Stimulated activated effector memory CD8-positive, alpha-beta T cell treated with anti-CD3 and anti-CD28 coated beads, Interleukin-12 subunit alpha, Interleukin-12 subunit beta, amount 100 ng/mL, for 72 hours (primary cell): Measurements from ENCODE around the gene ARHGAP6.

Experiments used
- ATAC-seq: fragments of 150-1000 bp; cut with Tn5 transposase; 2 replicates; pipeline ENCODE4 v1.10.0; 2021
- DNase-seq, 2 donors: peaks; one replicate each; pipeline ENCODE4 v3.0.0; 2021 to 2022; ENCODE audit warnings: low spot score in 2 of 2
- H3K27ac Mint-ChIP-seq: one replicate; pipeline ENCODE4 v1.8.0; 2022; ENCODE audit warnings: mild to moderate bottlenecking, mixed read lengths
- H3K36me3 Mint-ChIP-seq: one replicate; pipeline ENCODE4 v1.8.0; 2022; ENCODE audit warnings: mild to moderate bottlenecking, mixed read lengths
- H3K4me1 Mint-ChIP-seq: one replicate; pipeline ENCODE4 v1.8.0; 2022; ENCODE audit warnings: mixed read lengths
- H3K4me3 Mint-ChIP-seq: one replicate; pipeline ENCODE4 v1.8.0; 2022; ENCODE audit warnings: mild to moderate bottlenecking, mixed read lengths
- H3K9me3 Mint-ChIP-seq: one replicate; pipeline ENCODE4 v1.8.0; 2022; ENCODE audit warnings: mixed read lengths

The ARHGAP6 gene

GRCh38 chrX:11474021-11474420 is 191.7 kb downstream of the ARHGAP6 start:
- DNase-seq (no peak), ATAC-seq (no peak)
- H3K36me3 Mint-ChIP-seq: no peaks in the 10 kb centered on the region

GRCh38 chrX:11472879-11473278 is 192.8 kb downstream of the ARHGAP6 start:
- no peak overlapping the region for H3K27ac Mint-ChIP-seq
- DNase-seq (no peak), ATAC-seq (no peak)
- no peaks in the 10 kb centered on the region for H3K9me3 Mint-ChIP-seq
- H3K4me1 Mint-ChIP-seq: no peaks in the 10 kb centered on the region
- H3K4me3 Mint-ChIP-seq: no peak overlapping the region
- H3K36me3 Mint-ChIP-seq: no peaks in the 10 kb centered on the region

More at GRCh38 chrX:11474021-11474420, 191.7 kb downstream of the ARHGAP6 start:
- Mint-ChIP-seq H3K4me1 (no peaks in the 10 kb centered on the region), H3K4me3 (no peak overlapping the region), H3K9me3 (no peaks in the 10 kb centered on the region), H3K27ac (no peak overlapping the region)

- ATAC-seq (no peak), DNase-seq (no peak)
- Mint-ChIP-seq H3K4me1 (no peaks in the 10 kb centered on the region), H3K27ac (no peak overlapping the region), H3K4me3 (no peak overlapping the region), H3K36me3 (no peaks in the 10 kb centered on the region), H3K9me3 (no peaks in the 10 kb centered on the region)
Observed at GRCh38 chrX:11472381-11472780, 193.3 kb downstream of the ARHGAP6 start.

GRCh38 chrX:11470250-11470974 is 195.3 kb downstream of the ARHGAP6 start:
- H3K36me3 Mint-ChIP-seq: no peaks in the 10 kb centered on the region
- peaks cover 2% of the 10 kb centered on the region for H3K9me3 Mint-ChIP-seq
- no peak overlapping the region for H3K27ac Mint-ChIP-seq
- no peak overlapping the region for H3K4me3 Mint-ChIP-seq
- DNase-seq (no peak), ATAC-seq (no peak)
- no peaks in the 10 kb centered on the region for H3K4me1 Mint-ChIP-seq

GRCh38 chrX:11465648-11466411 is 199.9 kb downstream of the ARHGAP6 start:
- Mint-ChIP-seq H3K27ac (no peak overlapping the region), H3K4me3 (no peak overlapping the region), H3K9me3 (peaks cover 2% of the 10 kb centered on the region), H3K4me1 (no peaks in the 10 kb centered on the region), H3K36me3 (no peaks in the 10 kb centered on the region)
- ATAC-seq (no peak), DNase-seq (no peak)

- Mint-ChIP-seq H3K4me3 (no peak overlapping the region), H3K9me3 (peaks cover 2% of the 10 kb centered on the region), H3K27ac (no peak overlapping the region)
Observed at GRCh38 chrX:11464836-11465463, 200.8 kb downstream of the ARHGAP6 start.

GRCh38 chrX:11464380-11464779 is 201.3 kb downstream of the ARHGAP6 start:
- H3K9me3 Mint-ChIP-seq: peaks cover 2% of the 10 kb centered on the region
- H3K4me3 Mint-ChIP-seq: no peak overlapping the region
- DNase-seq (no peak), ATAC-seq (no peak)
- no peak overlapping the region for H3K27ac Mint-ChIP-seq
- H3K4me1 Mint-ChIP-seq: no peaks in the 10 kb centered on the region
- no peaks in the 10 kb centered on the region for H3K36me3 Mint-ChIP-seq

More at GRCh38 chrX:11464836-11465463, 200.8 kb downstream of the ARHGAP6 start:
- DNase-seq (no peak), ATAC-seq (no peak)
- Mint-ChIP-seq H3K4me1 (no peaks in the 10 kb centered on the region), H3K36me3 (no peaks in the 10 kb centered on the region)

- H3K27ac Mint-ChIP-seq: no peak overlapping the region
- DNase-seq: no peak
- no peaks in the 10 kb centered on the region for H3K36me3 Mint-ChIP-seq
- H3K4me3 Mint-ChIP-seq: no peak overlapping the region
- peaks cover 2% of the 10 kb centered on the region for H3K9me3 Mint-ChIP-seq
- H3K4me1 Mint-ChIP-seq: no peaks in the 10 kb centered on the region
- no peak for ATAC-seq
Observed at GRCh38 chrX:11462648-11463047, 203.1 kb downstream of the ARHGAP6 start.

DNA sequence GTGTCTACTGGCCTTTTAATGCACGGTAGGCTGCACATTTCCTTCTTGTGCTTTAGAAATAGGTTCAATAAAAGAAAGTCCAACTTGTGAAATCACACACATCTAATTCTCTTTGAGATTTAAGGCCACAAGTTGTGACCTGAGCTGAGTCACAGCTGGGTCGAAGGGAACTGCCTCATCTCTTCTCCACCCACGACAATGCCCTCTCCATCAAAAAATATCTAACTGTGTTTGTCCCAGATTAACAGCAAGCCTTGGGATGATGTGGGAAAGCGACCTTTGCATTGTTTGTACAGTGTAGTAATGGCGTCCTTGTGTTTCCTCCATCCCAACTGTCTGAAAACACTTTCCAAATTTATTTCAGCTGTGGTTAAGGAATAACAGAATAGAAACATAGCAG is 203.6 kb downstream of the ARHGAP6 start:
- no peaks in the 10 kb centered on the region for H3K36me3 Mint-ChIP-seq
- peaks cover 2% of the 10 kb centered on the region for H3K9me3 Mint-ChIP-seq
- no peak overlapping the region for H3K27ac Mint-ChIP-seq
- DNase-seq (no peak), ATAC-seq (no peak)
- H3K4me1 Mint-ChIP-seq: no peaks in the 10 kb centered on the region
- H3K4me3 Mint-ChIP-seq: no peak overlapping the region

- DNase-seq (no peak), ATAC-seq (no peak)
- Mint-ChIP-seq H3K27ac (no peak overlapping the region), H3K36me3 (no peaks in the 10 kb centered on the region), H3K4me3 (no peak overlapping the region), H3K9me3 (peaks cover 2% of the 10 kb centered on the region), H3K4me1 (no peaks in the 10 kb centered on the region)
Observed at GRCh38 chrX:11461201-11462001, 204.3 kb downstream of the ARHGAP6 start.

DNA sequence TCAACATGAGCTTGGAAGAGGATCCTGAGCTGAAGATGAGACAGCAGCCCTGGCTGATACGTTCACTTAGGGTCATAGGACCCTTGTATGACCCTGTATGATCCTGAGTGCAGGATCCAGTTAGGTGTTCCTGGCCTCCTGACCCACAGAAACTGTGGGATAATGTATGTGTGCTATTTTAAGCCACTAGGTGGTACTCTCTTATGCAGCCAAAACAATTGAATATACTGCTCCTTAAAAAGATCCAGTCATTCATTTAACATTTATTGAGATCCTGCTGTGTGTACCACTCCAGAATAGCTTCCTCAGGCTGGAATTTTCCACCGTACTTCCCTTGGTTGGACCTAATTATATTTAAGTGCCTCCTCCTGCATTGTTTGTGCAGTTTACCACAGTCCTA is 205.4 kb downstream of the ARHGAP6 start:
- Mint-ChIP-seq H3K27ac (no peak overlapping the region), H3K4me3 (no peak overlapping the region), H3K9me3 (no peaks in the 10 kb centered on the region), H3K36me3 (no peaks in the 10 kb centered on the region), H3K4me1 (no peaks in the 10 kb centered on the region)
- no peak for ATAC-seq
- no peak for DNase-seq

DNA sequence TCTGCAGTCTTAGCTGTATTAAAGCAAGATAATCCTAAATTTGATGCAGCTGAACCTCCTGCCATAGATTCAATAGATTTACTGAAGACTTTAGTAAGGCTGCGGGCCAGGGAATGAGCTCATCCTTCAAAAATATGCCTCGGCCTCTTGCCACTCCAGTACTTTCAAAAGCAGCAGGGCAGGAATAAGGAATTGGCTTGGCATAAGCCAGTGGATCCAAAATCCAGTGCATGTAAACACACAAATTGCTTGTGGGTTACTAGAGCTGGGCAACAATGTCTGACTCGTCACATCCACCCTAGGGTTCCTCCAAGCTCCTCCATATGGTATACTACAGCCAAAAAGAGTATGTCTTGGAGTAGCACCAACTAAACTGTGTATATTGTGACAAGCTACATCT is 207.6 kb downstream of the ARHGAP6 start:
- DNase-seq (no peak), ATAC-seq (no peak)
- no peaks in the 10 kb centered on the region for H3K4me1 Mint-ChIP-seq
- H3K27ac Mint-ChIP-seq: no peak overlapping the region
- H3K4me3 Mint-ChIP-seq: no peak overlapping the region
- no peaks in the 10 kb centered on the region for H3K36me3 Mint-ChIP-seq
- no peaks in the 10 kb centered on the region for H3K9me3 Mint-ChIP-seq

- Mint-ChIP-seq H3K4me1 (no peaks in the 10 kb centered on the region), H3K27ac (no peak overlapping the region), H3K9me3 (no peaks in the 10 kb centered on the region)
Observed at GRCh38 chrX:11451151-11451550, 214.6 kb downstream of the ARHGAP6 start.

DNA sequence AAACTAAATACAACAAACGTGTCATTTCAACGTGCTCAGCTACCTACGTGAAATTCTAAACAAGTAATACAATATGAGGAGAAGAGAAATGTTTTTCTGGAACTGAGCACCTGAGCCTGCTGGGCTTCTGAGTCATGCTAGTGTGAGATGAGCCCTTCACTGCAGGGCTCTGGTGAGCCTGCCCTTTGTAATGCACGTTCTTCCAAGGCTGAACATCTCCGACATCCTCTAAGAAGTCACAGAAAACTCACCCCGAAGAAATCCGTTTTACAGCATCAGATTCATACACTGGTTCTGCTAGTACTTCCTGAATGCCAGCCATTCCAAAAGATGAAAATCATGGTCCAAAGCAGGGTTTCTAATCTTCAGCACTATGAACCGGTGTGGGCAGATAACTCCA is 215.4 kb downstream of the ARHGAP6 start:
- DNase-seq (no peak), ATAC-seq (no peak)
- Mint-ChIP-seq H3K27ac (no peak overlapping the region), H3K36me3 (no peaks in the 10 kb centered on the region), H3K4me1 (no peaks in the 10 kb centered on the region), H3K9me3 (no peaks in the 10 kb centered on the region), H3K4me3 (no peak overlapping the region)

More at GRCh38 chrX:11451151-11451550, 214.6 kb downstream of the ARHGAP6 start:
- no peak for ATAC-seq
- no peak for DNase-seq
- Mint-ChIP-seq H3K36me3 (no peaks in the 10 kb centered on the region), H3K4me3 (no peak overlapping the region)

- Mint-ChIP-seq H3K4me3 (no peak overlapping the region), H3K9me3 (no peaks in the 10 kb centered on the region), H3K36me3 (no peaks in the 10 kb centered on the region), H3K4me1 (no peaks in the 10 kb centered on the region), H3K27ac (no peak overlapping the region)
- no peak for ATAC-seq
- DNase-seq: no peak
Observed at GRCh38 chrX:11449613-11450012, 216.1 kb downstream of the ARHGAP6 start.
